HUES64 (cell line): ENCODE data around the gene LPCAT1.

Experiments
- H3K27ac ChIP-seq: 2 replicates; pipeline ENCODE4 v1.7.0; 2013; ENCODE audit warnings: low read depth, low read length, inconsistent platforms
- H3K27me3 ChIP-seq: 2 replicates; pipeline ENCODE4 v1.6.1; 2013; ENCODE audit warnings: mild to moderate bottlenecking, low read length; ENCODE audit not compliant: insufficient read depth
- H3K36me3 ChIP-seq: 2 replicates; pipeline ENCODE4 v1.6.1; 2013; ENCODE audit warnings: mild to moderate bottlenecking, low read length; ENCODE audit not compliant: insufficient read depth
- H3K4me1 ChIP-seq: 2 replicates; pipeline ENCODE4 v1.6.1; 2013; ENCODE audit warnings: mild to moderate bottlenecking, low read length, moderate library complexity; ENCODE audit not compliant: insufficient read depth
- H3K4me3 ChIP-seq: 2 replicates; pipeline ENCODE4 v1.5.1; 2013; ENCODE audit warnings: mild to moderate bottlenecking, low read length, moderate library complexity
- H3K9ac ChIP-seq: 2 replicates; pipeline ENCODE4 v1.6.1; 2013; ENCODE audit warnings: mild to moderate bottlenecking, low read depth, low read length
- H3K9me3 ChIP-seq: 2 replicates; pipeline ENCODE4 v1.6.1; 2013; ENCODE audit warnings: low read depth, low read length; ENCODE audit not compliant: insufficient read depth
- WGBS: fragments of 150-250, 120-280 bp; methylation state at CpG from one replicate; pipeline ENCODE4 v1.1.7; 2013; ENCODE audit warnings: missing lambda C conversion rate; 5-methylcytosine and 5-hydroxymethylcytosine counted together

LPCAT1 gene

DNA sequence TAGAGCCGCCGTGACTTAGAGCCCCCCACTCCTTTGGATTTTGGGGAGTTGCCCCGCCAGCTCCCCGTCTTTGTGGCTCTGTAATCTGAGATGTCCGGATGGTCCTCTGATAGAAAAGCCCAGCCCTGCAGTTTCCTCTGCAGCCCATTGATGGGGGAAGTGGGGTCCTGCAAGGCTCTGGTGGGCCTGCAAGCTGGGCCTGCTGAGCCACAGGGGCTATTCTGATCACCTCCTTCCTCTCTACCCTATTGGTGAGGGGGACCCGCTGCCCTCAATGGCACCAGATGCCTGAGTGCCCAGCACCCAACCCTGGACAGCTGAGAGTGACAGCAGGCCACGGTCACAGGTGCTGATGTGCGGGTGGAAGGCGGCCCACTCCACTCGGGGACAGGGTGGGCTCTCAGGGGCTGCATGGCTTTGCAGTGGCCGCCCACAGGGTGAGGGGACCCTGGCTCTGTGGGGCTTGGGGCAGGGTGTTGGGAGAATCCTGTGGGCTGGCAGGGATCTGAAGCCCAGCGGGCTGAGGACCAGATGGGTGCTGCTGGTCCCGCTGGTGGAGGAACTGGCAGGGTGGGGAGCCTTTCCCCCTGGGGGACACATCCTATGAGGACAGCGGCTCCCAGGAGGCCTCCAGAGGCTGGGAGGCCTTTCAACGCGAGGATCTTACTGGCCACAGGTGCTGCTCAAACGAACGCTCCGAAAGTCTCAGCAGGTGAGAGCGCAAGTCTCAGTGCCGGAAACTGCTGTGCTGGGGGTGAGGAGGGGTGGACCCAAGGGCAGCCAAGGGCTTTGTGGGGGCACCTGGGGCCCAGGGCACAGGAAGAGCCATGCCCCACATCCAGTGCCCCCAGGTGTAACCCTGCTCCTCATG lies 30.0 kb upstream of the LPCAT1 start:
- H3K9ac ChIP-seq: no peak overlapping the region
- H3K4me1 ChIP-seq: no peaks in the 10 kb centered on the region
- 95% methylated on average over 21 of the region's 21 CpGs for WGBS
- H3K9me3 ChIP-seq: no peaks in the 10 kb centered on the region
- no peaks in the 10 kb centered on the region; the same call in 1 of the 2 replicates for H3K27me3 ChIP-seq
- no peak overlapping the region for H3K4me3 ChIP-seq
- H3K27ac ChIP-seq: no peak overlapping the region
- no peaks in the 10 kb centered on the region for H3K36me3 ChIP-seq

DNA sequence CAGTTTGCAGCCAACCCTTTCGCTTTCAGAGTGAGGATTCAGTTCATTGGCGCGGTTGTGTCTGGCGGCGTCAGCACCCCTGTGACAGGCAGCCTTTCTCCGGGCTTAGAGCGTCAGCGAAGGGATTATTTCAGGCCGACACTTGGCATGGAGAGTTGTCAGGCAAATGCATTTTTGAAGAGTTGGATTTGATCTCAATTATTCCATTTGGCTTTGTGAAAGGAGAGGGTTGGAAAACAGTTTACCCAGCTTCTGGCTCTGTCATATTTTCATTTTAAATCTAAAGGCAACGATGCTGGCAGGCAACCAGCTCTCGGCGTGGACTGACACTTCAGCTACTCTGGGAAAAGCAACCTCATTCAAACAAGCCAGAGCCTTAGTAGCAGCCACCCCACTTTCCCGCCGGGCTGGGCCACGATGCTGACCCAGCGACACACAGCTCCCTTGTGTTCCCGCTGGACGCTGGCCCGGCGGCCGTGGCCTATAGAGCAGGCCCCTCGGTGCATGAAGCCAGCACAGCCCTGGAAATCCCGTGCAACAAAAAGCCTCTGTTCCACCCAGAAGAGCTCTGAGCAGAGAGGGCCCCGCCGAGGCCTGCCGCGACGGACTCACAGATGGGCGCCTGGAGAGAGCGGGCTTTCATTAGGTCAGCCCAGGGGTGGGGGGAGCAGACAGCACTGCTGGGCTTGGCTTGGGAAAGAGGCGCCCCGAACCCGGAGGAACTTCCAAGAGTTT lies 28.9 kb upstream of the LPCAT1 start:
- no peak overlapping the region for H3K27ac ChIP-seq

GRCh38 chr5:1551426-1552301 lies 27.9 kb upstream of the LPCAT1 start:
- H3K27ac ChIP-seq: no peak overlapping the region
- no peak overlapping the region for H3K9ac ChIP-seq
- H3K4me1 ChIP-seq: no peaks in the 10 kb centered on the region
- no peaks in the 10 kb centered on the region; the same call in 1 of the 2 replicates for H3K27me3 ChIP-seq
- no peak overlapping the region for H3K4me3 ChIP-seq
- H3K36me3 ChIP-seq: no peaks in the 10 kb centered on the region
- 89% methylated on average over 32 of the region's 32 CpGs for WGBS
- no peaks in the 10 kb centered on the region for H3K9me3 ChIP-seq

More for the DNA sequence above, 28.9 kb upstream of the LPCAT1 start:
- Histone ChIP-seq H3K9ac (no peak overlapping the region), H3K9me3 (no peaks in the 10 kb centered on the region), H3K27me3 (no peaks in the 10 kb centered on the region; the same call in 1 of the 2 replicates), H3K36me3 (no peaks in the 10 kb centered on the region), H3K4me3 (no peak overlapping the region), H3K4me1 (no peaks in the 10 kb centered on the region)
- 91% methylated on average over 33 of the region's 33 CpGs for WGBS

- Histone ChIP-seq H3K36me3 (no peaks in the 10 kb centered on the region), H3K27me3 (no peaks in the 10 kb centered on the region; the same call in 1 of the 2 replicates), H3K4me1 (no peaks in the 10 kb centered on the region), H3K4me3 (no peak overlapping the region), H3K27ac (no peak overlapping the region), H3K9me3 (no peaks in the 10 kb centered on the region), H3K9ac (no peak overlapping the region)
- WGBS: 95% methylated on average over 17 of the region's 17 CpGs
Observed at GRCh38 chr5:1550287-1551076, 26.7 kb upstream of the LPCAT1 start.

- no peaks in the 10 kb centered on the region; the same call in 1 of the 2 replicates for H3K27me3 ChIP-seq
- no peak overlapping the region for H3K9ac ChIP-seq
- WGBS: 87% methylated on average over 16 of the region's 16 CpGs
- no peak overlapping the region for H3K4me3 ChIP-seq
- H3K27ac ChIP-seq: no peak overlapping the region
- H3K36me3 ChIP-seq: no peaks in the 10 kb centered on the region
- no peaks in the 10 kb centered on the region for H3K9me3 ChIP-seq
- no peaks in the 10 kb centered on the region for H3K4me1 ChIP-seq
Observed at GRCh38 chr5:1549475-1550030, 25.8 kb upstream of the LPCAT1 start.

DNA sequence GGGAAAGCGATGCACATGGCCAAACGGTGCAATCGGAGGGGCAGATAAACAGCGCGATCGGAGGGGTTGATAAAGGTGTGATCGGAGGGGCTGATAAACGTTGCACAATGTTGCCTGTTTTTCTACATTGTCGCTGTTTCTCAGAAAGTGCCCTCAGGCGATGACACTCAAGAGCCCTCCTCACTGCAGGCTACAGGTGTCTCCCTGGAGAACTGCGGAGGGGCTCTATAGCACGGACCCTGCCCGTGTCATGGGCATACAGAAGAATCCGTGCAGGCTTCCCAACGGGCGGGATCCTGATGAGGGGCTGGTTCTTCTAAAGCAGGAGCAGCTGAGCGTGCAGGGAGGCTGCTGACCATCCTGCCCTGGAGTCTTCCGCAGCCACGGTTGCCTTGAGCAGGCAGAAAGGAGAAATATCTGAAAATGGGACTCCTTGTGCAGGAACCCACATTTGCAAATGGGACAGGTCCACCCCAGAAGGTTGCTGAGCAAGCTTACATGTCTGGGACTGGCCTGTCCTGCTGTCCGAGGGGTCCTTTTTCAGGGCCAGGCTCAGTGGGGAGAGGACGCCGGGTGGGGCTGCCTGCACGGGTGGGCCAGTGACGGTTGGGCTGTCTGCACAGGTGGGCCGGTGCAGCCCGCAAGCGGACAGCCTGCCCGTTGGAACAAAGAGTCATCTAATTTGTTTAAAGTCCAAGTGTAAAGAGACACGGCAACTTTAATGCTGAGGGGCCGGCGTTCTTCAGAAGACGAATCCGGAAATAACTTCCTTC lies 25.1 kb upstream of the LPCAT1 start:
- Histone ChIP-seq H3K9ac (no peak overlapping the region), H3K36me3 (no peaks in the 10 kb centered on the region)
- 94% methylated on average over 33 of the region's 33 CpGs for WGBS

GRCh38 chr5:1547655-1548054 lies 23.9 kb upstream of the LPCAT1 start:
- Histone ChIP-seq H3K36me3 (no peaks in the 10 kb centered on the region), H3K4me3 (no peak overlapping the region), H3K27me3 (no peaks in the 10 kb centered on the region), H3K9ac (no peak overlapping the region), H3K4me1 (no peaks in the 10 kb centered on the region), H3K27ac (no peak overlapping the region), H3K9me3 (no peaks in the 10 kb centered on the region)
- 94% methylated on average over 6 of the region's 6 CpGs for whole genome bisulfite sequencing

More for the DNA sequence above, 25.1 kb upstream of the LPCAT1 start:
- H3K4me1 ChIP-seq: no peaks in the 10 kb centered on the region
- no peak overlapping the region for H3K4me3 ChIP-seq
- no peaks in the 10 kb centered on the region; the same call in 1 of the 2 replicates for H3K27me3 ChIP-seq
- no peak overlapping the region for H3K27ac ChIP-seq
- no peaks in the 10 kb centered on the region for H3K9me3 ChIP-seq

DNA sequence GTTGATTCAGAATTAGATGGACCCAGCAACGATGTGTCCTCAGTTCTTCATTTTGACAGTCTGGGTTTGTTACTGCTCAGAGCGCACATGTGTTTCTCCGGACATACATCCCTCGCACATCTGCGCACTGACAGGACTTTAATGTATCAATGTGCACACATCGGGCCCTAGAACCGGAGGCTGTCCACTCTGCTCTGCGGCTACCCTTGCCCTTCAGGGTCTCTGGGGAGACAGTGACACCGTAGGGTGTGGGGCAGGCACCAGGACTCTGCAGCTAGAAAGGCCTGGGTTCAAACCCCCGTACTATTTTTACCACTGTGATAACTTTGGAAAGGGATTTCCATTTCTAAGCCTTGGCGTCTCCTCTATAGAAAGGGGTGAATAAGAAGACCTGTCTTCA lies 23.5 kb upstream of the LPCAT1 start:
- H3K4me3 ChIP-seq: no peak overlapping the region
- H3K9ac ChIP-seq: no peak overlapping the region
- no peaks in the 10 kb centered on the region for H3K27me3 ChIP-seq
- H3K9me3 ChIP-seq: no peaks in the 10 kb centered on the region
- 97% methylated on average over 11 of the region's 11 CpGs for WGBS
- no peaks in the 10 kb centered on the region for H3K4me1 ChIP-seq
- no peak overlapping the region for H3K27ac ChIP-seq
- no peaks in the 10 kb centered on the region for H3K36me3 ChIP-seq

DNA sequence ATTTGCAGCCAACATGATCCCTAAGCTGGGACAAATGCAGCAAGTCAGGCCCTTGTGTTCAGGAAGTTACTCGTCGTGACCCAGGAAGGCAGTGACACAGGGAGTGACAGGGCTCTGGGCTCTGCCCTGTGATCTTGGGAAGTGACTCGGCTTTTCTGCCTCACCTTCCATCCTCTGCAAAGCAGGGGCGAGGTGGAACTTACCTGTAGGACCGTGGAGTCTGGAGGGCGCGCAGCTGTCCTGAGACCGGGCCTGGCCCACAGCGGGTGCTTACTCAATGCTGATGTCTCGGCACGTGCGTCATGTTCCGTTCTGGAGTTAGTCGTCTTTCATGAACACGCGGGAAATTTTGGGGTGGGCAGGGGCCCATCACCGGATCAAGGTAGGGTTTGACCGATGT lies 22.8 kb upstream of the LPCAT1 start:
- no peaks in the 10 kb centered on the region for H3K36me3 ChIP-seq
- H3K4me3 ChIP-seq: no peak overlapping the region
- H3K27me3 ChIP-seq: no peaks in the 10 kb centered on the region
- H3K9me3 ChIP-seq: no peaks in the 10 kb centered on the region
- H3K9ac ChIP-seq: no peak overlapping the region
- H3K27ac ChIP-seq: no peak overlapping the region
- WGBS: 91% methylated on average over 18 of the region's 18 CpGs
- no peaks in the 10 kb centered on the region for H3K4me1 ChIP-seq
